SK-N-SH treated with all-trans-retinoic acid at 6 μM for 48 hours (cell line): ENCODE measurements around the gene OPA1.

Experiments
- ATAC-seq: fragments of 200-7000 bp; cut with Tn5 transposase; 3 replicates; pipeline ENCODE4 v1.9.1; 2020; ENCODE audit warnings: mild to moderate bottlenecking, moderate library complexity
- ARNTL ChIP-seq: fragments of 450-650 bp; formaldehyde crosslinking; IDR thresholded peaks from 2 replicates; pipeline ENCODE4 v1.5.0; 2020; ENCODE audit warnings: low read depth, mild to moderate bottlenecking, moderate library complexity, borderline replicate concordance
- BACH2 ChIP-seq: fragments of 250-450 bp; sonication (Bioruptor Pico); IDR thresholded peaks from 2 replicates; pipeline ENCODE4 v1.9.0; 2021; ENCODE audit warnings: mild to moderate bottlenecking, borderline replicate concordance
- CSDC2 ChIP-seq: fragments of 250-450 bp; sonication (Bioruptor Pico); IDR thresholded peaks from 2 replicates; pipeline ENCODE4 v1.5.0; 2020; ENCODE audit warnings: mild to moderate bottlenecking, moderate library complexity
- GLIS3 ChIP-seq: fragments of 250-450 bp; sonication (Bioruptor Pico); IDR thresholded peaks from 2 replicates; pipeline ENCODE4 v1.5.0; 2020; ENCODE audit warnings: mild to moderate bottlenecking, moderate library complexity
- ISL1 ChIP-seq: fragments of 250-450 bp; sonication (Bioruptor Pico); IDR thresholded peaks from 2 replicates; pipeline ENCODE4 v2.1.2; 2022; ENCODE audit warnings: mild to moderate bottlenecking, moderate library complexity
- OSR1 ChIP-seq: fragments of 250-450 bp; sonication (Bioruptor Pico); IDR thresholded peaks from 2 replicates; pipeline ENCODE4 v1.8.0; 2022; ENCODE audit warnings: moderate library complexity, mild to moderate bottlenecking, inconsistent platforms
- SNAI2 ChIP-seq: fragments of 250-450 bp; sonication (Bioruptor Pico); IDR thresholded peaks from 2 replicates; pipeline ENCODE4 v1.5.0; 2020; ENCODE audit warnings: mild to moderate bottlenecking, moderate library complexity
- TCF4 ChIP-seq: fragments of 250-450 bp; sonication (Bioruptor Pico); IDR thresholded peaks from 2 replicates; pipeline ENCODE4 v1.8.0; 2021; ENCODE audit warnings: mild to moderate bottlenecking, moderate library complexity, borderline replicate concordance
- TOX ChIP-seq: fragments of 250-450 bp; sonication (Bioruptor Pico); IDR thresholded peaks from 2 replicates; pipeline ENCODE4 v1.8.0; 2021; ENCODE audit warnings: mild to moderate bottlenecking, moderate library complexity, borderline replicate concordance
- ZC3H10 ChIP-seq: fragments of 250-450 bp; sonication (Bioruptor Pico); IDR thresholded peaks from 2 replicates; pipeline ENCODE4 v1.5.1; 2021; ENCODE audit warnings: mild to moderate bottlenecking, moderate library complexity
- ZFP3 ChIP-seq: fragments of 250-450 bp; sonication (Bioruptor Pico); IDR thresholded peaks from 2 replicates; pipeline ENCODE4 v1.5.0; 2020; ENCODE audit warnings: mild to moderate bottlenecking, moderate library complexity
- ZFP30 ChIP-seq: fragments of 450-650 bp; formaldehyde crosslinking; IDR thresholded peaks from 2 replicates; pipeline ENCODE4 v1.5.0; 2022; ENCODE audit warnings: mild to moderate bottlenecking, moderate library complexity
- ZNF565 ChIP-seq: fragments of 450-650 bp; formaldehyde crosslinking; conservative IDR thresholded peaks from 2 replicates; pipeline ENCODE4 v1.5.0; 2020; ENCODE audit warnings: low read depth, mild to moderate bottlenecking, moderate library complexity
- ZNF70 ChIP-seq: fragments of 450-650 bp; formaldehyde crosslinking; IDR thresholded peaks from 2 replicates; pipeline ENCODE4 v1.5.0; 2020; ENCODE audit warnings: mild to moderate bottlenecking, moderate library complexity
- ZNF8 ChIP-seq: fragments of 450-650 bp; formaldehyde crosslinking; IDR thresholded peaks from 2 replicates; pipeline ENCODE4 v1.5.0; 2020; ENCODE audit warnings: mild to moderate bottlenecking, moderate library complexity
- TF ChIP-seq, protein P1 (sequence below): fragments of 250-450 bp; sonication (Bioruptor Pico); IDR thresholded peaks from 2 replicates; pipeline ENCODE4 v1.5.1; 2020; ENCODE audit warnings: low read depth, mild to moderate bottlenecking, moderate library complexity
- TF ChIP-seq, protein P2 (sequence below): fragments of 250-450 bp; sonication (Bioruptor Pico); IDR thresholded peaks from 2 replicates; pipeline ENCODE4 v1.8.0; 2020; ENCODE audit warnings: mild to moderate bottlenecking, moderate library complexity, borderline replicate concordance
- TF ChIP-seq, protein P3 (sequence below): fragments of 250-450 bp; sonication (Bioruptor Pico); IDR thresholded peaks from 2 replicates; pipeline ENCODE4 v1.5.0; 2020; ENCODE audit warnings: mild to moderate bottlenecking, moderate library complexity
- TF ChIP-seq, protein P4 (sequence below): fragments of 250-450 bp; sonication (Bioruptor Pico); IDR thresholded peaks from 2 replicates; pipeline ENCODE4 v1.8.0; 2021; ENCODE audit warnings: low read depth, mild to moderate bottlenecking, moderate library complexity, borderline replicate concordance

OPA1 gene

DNA sequence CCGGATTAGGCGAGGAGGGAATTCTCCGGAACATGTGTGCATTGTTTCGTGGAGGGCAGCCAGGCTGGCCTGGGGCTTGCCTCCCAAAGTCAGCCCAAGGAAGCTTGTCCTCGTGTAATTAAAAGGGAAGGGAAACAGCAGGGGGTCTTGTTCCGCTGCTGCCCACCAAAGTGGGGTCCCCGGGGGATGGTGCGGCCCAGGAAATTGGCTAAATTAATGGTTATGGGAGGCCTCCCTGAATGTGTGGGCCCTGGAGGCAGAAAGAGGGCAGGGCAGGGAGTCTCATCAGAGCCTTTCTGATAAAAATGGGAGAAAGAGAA lies 118.1 kb downstream of the OPA1 start:
- TF ChIP-seq BACH2 (CRISPR knock-in tag): no peak
- TF ChIP-seq, protein P1, sequence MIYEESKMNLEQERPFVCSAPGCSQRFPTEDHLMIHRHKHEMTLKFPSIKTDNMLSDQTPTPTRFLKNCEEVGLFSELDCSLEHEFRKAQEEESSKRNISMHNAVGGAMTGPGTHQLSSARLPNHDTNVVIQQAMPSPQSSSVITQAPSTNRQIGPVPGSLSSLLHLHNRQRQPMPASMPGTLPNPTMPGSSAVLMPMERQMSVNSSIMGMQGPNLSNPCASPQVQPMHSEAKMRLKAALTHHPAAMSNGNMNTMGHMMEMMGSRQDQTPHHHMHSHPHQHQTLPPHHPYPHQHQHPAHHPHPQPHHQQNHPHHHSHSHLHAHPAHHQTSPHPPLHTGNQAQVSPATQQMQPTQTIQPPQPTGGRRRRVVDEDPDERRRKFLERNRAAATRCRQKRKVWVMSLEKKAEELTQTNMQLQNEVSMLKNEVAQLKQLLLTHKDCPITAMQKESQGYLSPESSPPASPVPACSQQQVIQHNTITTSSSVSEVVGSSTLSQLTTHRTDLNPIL (CRISPR knock-in tag): no peak
- TF ChIP-seq, protein P2, sequence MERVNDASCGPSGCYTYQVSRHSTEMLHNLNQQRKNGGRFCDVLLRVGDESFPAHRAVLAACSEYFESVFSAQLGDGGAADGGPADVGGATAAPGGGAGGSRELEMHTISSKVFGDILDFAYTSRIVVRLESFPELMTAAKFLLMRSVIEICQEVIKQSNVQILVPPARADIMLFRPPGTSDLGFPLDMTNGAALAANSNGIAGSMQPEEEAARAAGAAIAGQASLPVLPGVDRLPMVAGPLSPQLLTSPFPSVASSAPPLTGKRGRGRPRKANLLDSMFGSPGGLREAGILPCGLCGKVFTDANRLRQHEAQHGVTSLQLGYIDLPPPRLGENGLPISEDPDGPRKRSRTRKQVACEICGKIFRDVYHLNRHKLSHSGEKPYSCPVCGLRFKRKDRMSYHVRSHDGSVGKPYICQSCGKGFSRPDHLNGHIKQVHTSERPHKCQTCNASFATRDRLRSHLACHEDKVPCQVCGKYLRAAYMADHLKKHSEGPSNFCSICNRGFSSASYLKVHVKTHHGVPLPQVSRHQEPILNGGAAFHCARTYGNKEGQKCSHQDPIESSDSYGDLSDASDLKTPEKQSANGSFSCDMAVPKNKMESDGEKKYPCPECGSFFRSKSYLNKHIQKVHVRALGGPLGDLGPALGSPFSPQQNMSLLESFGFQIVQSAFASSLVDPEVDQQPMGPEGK (CRISPR knock-in tag): no peak
- TF ChIP-seq, protein P3, sequence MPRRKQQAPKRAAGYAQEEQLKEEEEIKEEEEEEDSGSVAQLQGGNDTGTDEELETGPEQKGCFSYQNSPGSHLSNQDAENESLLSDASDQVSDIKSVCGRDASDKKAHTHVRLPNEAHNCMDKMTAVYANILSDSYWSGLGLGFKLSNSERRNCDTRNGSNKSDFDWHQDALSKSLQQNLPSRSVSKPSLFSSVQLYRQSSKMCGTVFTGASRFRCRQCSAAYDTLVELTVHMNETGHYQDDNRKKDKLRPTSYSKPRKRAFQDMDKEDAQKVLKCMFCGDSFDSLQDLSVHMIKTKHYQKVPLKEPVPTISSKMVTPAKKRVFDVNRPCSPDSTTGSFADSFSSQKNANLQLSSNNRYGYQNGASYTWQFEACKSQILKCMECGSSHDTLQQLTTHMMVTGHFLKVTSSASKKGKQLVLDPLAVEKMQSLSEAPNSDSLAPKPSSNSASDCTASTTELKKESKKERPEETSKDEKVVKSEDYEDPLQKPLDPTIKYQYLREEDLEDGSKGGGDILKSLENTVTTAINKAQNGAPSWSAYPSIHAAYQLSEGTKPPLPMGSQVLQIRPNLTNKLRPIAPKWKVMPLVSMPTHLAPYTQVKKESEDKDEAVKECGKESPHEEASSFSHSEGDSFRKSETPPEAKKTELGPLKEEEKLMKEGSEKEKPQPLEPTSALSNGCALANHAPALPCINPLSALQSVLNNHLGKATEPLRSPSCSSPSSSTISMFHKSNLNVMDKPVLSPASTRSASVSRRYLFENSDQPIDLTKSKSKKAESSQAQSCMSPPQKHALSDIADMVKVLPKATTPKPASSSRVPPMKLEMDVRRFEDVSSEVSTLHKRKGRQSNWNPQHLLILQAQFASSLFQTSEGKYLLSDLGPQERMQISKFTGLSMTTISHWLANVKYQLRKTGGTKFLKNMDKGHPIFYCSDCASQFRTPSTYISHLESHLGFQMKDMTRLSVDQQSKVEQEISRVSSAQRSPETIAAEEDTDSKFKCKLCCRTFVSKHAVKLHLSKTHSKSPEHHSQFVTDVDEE (CRISPR knock-in tag): no peak
- TF ChIP-seq OSR1 (CRISPR knock-in tag): no peak
- no peak for TF ChIP-seq ZNF565
- ATAC-seq: no peak

DNA sequence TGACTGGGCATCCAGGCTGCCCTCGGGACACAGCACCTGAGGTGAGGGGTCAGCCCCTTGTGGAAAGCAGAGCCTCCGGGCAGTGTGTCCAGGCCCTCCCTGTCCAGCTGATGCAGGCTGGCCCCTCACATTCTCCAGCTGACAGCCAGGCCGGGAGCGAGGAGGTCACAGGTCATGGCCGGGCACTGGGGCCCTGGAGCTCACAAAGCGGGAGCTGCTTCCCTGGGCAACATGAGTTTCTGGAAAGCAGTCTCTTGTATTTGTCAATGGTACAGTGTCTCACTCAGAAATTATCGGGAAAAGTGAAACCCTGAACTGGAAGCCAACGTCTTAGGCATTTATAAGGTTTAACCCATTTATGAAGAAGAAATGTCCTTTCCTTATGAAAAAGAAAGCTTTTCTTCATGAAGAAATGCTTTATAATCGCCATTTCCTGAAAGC lies 118.5 kb downstream of the OPA1 start:
- no peak for ATAC-seq
- TF ChIP-seq SNAI2 (CRISPR knock-in tag) (no peak), ZC3H10 (CRISPR knock-in tag) (no peak), BACH2 (CRISPR knock-in tag) (no peak), ZNF70 (CRISPR knock-in tag) (no peak), ISL1 (no peak), ARNTL (CRISPR knock-in tag) (no peak), GLIS3 (CRISPR knock-in tag) (no peak), TCF4 (CRISPR knock-in tag) (no peak), OSR1 (CRISPR knock-in tag) (no peak), ZNF8 (CRISPR knock-in tag) (no peak), ZNF565 (no peak), CSDC2 (CRISPR knock-in tag) (no peak), TOX (CRISPR knock-in tag) (no peak), ZFP30 (CRISPR knock-in tag) (no peak), ZFP3 (CRISPR knock-in tag) (no peak)
- TF ChIP-seq, protein P4, sequence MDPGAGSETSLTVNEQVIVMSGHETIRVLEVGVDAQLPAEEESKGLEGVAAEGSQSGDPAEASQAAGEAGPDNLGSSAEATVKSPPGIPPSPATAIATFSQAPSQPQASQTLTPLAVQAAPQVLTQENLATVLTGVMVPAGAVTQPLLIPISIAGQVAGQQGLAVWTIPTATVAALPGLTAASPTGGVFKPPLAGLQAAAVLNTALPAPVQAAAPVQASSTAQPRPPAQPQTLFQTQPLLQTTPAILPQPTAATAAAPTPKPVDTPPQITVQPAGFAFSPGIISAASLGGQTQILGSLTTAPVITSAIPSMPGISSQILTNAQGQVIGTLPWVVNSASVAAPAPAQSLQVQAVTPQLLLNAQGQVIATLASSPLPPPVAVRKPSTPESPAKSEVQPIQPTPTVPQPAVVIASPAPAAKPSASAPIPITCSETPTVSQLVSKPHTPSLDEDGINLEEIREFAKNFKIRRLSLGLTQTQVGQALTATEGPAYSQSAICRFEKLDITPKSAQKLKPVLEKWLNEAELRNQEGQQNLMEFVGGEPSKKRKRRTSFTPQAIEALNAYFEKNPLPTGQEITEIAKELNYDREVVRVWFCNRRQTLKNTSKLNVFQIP (CRISPR knock-in tag): no peak
- TF ChIP-seq, protein P1 (CRISPR knock-in tag): no peak
- TF ChIP-seq, protein P3 (CRISPR knock-in tag): no peak
